ENCODE data around the gene TBC1D14.

- TF ChIP-seq CTCF (conservative IDR thresholded peaks at IDR 0.05; ENCODE audit: low read length) (peak; percentile 26; the same call in 1 of the 2 replicates), EZH2phosphoT487 (IDR thresholded peaks at IDR 0.05; ENCODE audit: borderline replicate concordance, low read depth, low read length) (no peak)
Measured at GRCh38 chr4:7042503-7043283, 133.1 kb downstream of the TBC1D14 start.
